Vagina (tissue), 2 donors: ENCODE measurements around the gene ACP4.

Source experiments
- POLR2A ChIP-seq, 2 donors: fragments of 450-650 bp; IDR thresholded peaks; one replicate each; pipeline ENCODE4 v1.6.1; 2017; ENCODE audit warnings: antibody characterized with exemption in 2 of 2, mild to moderate bottlenecking in 2 of 2, moderate library complexity in 2 of 2
- TF ChIP-seq, protein P1 (sequence below), 3 experiments: fragments of 450-650 bp in 2 of 3; fragments of 200-600 bp in 1 of 3; sonication (generic) in 1 of 3; IDR thresholded peaks; one replicate each; pipeline ENCODE4 v1.5.1; 2017 to 2019; ENCODE audit warnings: antibody characterized with exemption in 3 of 3, mild to moderate bottlenecking in 2 of 3, moderate library complexity in 2 of 3

DNA sequence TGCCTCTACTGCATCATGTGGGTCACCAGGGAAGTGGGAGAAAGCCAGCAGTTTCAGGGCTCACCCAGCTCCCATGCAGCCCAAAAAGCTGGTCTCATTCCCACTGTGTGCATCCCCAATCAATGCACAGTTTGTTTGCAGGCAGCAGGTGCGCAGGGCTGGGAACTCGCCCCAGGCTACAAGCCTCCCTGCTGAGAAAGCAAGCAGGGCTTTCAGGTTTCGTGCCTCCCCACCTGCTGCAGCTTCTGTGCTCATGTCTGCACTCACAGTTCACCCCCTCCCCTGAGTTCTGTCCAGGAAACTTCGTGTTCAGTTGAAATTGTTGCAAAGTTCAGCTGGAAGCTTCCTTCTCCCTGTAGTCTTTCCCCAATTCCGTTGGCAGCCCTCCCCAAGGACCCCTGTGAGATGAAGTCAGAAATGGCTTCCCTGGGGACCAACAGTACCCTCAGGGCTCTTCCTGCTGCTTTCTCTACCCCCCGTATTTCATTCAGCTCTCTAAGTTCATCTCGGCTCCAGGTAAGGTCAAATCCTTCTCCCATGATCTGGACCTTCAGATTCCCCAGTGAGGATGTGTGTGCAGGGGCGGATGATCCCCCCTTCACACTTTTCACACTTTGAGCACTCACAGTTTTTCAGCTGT, 54.2 kb downstream of the ACP4 start:
- TF ChIP-seq, protein P1, sequence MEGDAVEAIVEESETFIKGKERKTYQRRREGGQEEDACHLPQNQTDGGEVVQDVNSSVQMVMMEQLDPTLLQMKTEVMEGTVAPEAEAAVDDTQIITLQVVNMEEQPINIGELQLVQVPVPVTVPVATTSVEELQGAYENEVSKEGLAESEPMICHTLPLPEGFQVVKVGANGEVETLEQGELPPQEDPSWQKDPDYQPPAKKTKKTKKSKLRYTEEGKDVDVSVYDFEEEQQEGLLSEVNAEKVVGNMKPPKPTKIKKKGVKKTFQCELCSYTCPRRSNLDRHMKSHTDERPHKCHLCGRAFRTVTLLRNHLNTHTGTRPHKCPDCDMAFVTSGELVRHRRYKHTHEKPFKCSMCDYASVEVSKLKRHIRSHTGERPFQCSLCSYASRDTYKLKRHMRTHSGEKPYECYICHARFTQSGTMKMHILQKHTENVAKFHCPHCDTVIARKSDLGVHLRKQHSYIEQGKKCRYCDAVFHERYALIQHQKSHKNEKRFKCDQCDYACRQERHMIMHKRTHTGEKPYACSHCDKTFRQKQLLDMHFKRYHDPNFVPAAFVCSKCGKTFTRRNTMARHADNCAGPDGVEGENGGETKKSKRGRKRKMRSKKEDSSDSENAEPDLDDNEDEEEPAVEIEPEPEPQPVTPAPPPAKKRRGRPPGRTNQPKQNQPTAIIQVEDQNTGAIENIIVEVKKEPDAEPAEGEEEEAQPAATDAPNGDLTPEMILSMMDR (IDR thresholded peaks at IDR 0.05) = no peak
- no peak for TF ChIP-seq POLR2A (IDR thresholded peaks at IDR 0.05)
